ENCODE data around the gene SLC22A15.

The SLC22A15 gene

GRCh38 chr1:116062201-116062600, 85.9 kb downstream of the SLC22A15 start:
- Histone ChIP-seq H4K8ac (ENCODE audit: low read length) (no peak overlapping the region), H3K4ac (ENCODE audit: low read depth in 1 of 2, low read length in 2 of 2) (no peak overlapping the region), H3K9me3 (ENCODE audit: control insufficient read depth, low read length) (peaks cover 4% of the 10 kb centered on the region), H3K36me3 (ENCODE audit: control insufficient read depth in 1 of 2, insufficient read depth in 2 of 2, low read depth in 1 of 2, low read length in 2 of 2) (peaks cover 0 to 38% of the 10 kb centered on the region in 2 experiments), H2AK5ac (ENCODE audit: low read length, severe bottlenecking) (no peak overlapping the region), H3K14ac (ENCODE audit: low read length in 2 of 2) (no peak overlapping the region), H3K27ac (ENCODE audit: low read length, poor library complexity, severe bottlenecking) (no peak overlapping the region), H2AFZ (ENCODE audit: low read depth, low read length) (no peak overlapping the region), H3K27me3 (ENCODE audit: control insufficient read depth in 1 of 2, insufficient read depth in 1 of 2, low read length in 2 of 2) (no peaks in the 10 kb centered on the region), H3K4me3 (ENCODE audit: insufficient read depth in 1 of 2, low read depth in 1 of 2, low read length in 2 of 2) (no peak overlapping the region), H2BK15ac (ENCODE audit: low read depth, poor library complexity, severe bottlenecking) (no peak overlapping the region), H4K91ac (ENCODE audit: low read length) (no peak overlapping the region), H3K23ac (ENCODE audit: low read length in 2 of 2) (no peak overlapping the region), H2BK120ac (ENCODE audit: low read depth, low read length) (no peak overlapping the region), H3K79me1 (replicated peaks; ENCODE audit: low read length, poor library complexity, severe bottlenecking) (no peaks in the 10 kb centered on the region), H3K9ac (ENCODE audit: low read length) (no peak overlapping the region), H2BK12ac (ENCODE audit: low read length in 2 of 2) (no peak overlapping the region), H3K18ac (ENCODE audit: low read depth in 1 of 2, low read length in 2 of 2) (no peak overlapping the region), H3K4me1 (ENCODE audit: control insufficient read depth, insufficient read depth, low read depth, low read length) (no peaks in the 10 kb centered on the region), H2BK5ac (ENCODE audit: low read depth, low read length, poor library complexity, severe bottlenecking) (no peak overlapping the region), H3K4me2 (ENCODE audit: low read length, poor library complexity, severe bottlenecking) (no peak overlapping the region)
- WGBS: 90% methylated on average over 1 of the region's 1 CpG
- no peak for DNase-seq

- WGBS: 100% methylated on average over 2 of the region's 2 CpGs
- no peaks in the 10 kb centered on the region for H3K79me1 ChIP-seq (replicated peaks; ENCODE audit: low read length, poor library complexity, severe bottlenecking)
Measured at GRCh38 chr1:116064616-116065015, 88.3 kb downstream of the SLC22A15 start.

GRCh38 chr1:116066868-116067565, 90.7 kb downstream of the SLC22A15 start:
- peak overlapping the region; percentile 28 for H3K27ac ChIP-seq (ENCODE audit: low read length, poor library complexity, severe bottlenecking)
- DNase-seq: peak; percentile 69
- peaks cover 0 to 57% of the 10 kb centered on the region in 2 experiments for H3K36me3 ChIP-seq (ENCODE audit: control insufficient read depth in 1 of 2, insufficient read depth in 2 of 2, low read depth in 1 of 2, low read length in 2 of 2)
- no peak overlapping the region for H3K14ac ChIP-seq (ENCODE audit: low read length in 2 of 2)
- no peak overlapping the region for H2BK5ac ChIP-seq (ENCODE audit: low read depth, low read length, poor library complexity, severe bottlenecking)
- no peak overlapping the region for H2AFZ ChIP-seq (ENCODE audit: low read depth, low read length)
- H3K79me1 ChIP-seq (replicated peaks; ENCODE audit: low read length, poor library complexity, severe bottlenecking): no peaks in the 10 kb centered on the region
- no peak overlapping the region for H3K4me3 ChIP-seq (ENCODE audit: insufficient read depth in 1 of 2, low read depth in 1 of 2, low read length in 2 of 2)
- no peak overlapping the region for H3K23ac ChIP-seq (ENCODE audit: low read length in 2 of 2)
- no peak overlapping the region for H4K8ac ChIP-seq (ENCODE audit: low read length)
- no peak overlapping the region for H3K4me2 ChIP-seq (ENCODE audit: low read length, poor library complexity, severe bottlenecking)
- no peak overlapping the region for H2AK5ac ChIP-seq (ENCODE audit: low read length, severe bottlenecking)
- H3K4me1 ChIP-seq (ENCODE audit: control insufficient read depth, insufficient read depth, low read depth, low read length): no peaks in the 10 kb centered on the region
- H3K9ac ChIP-seq (ENCODE audit: low read length): peak overlapping the region; percentile 80
- no peak overlapping the region for H2BK15ac ChIP-seq (ENCODE audit: low read depth, poor library complexity, severe bottlenecking)
- 82% methylated on average over 1 of the region's 2 CpGs for WGBS
- no peak overlapping the region for H3K4ac ChIP-seq (ENCODE audit: low read depth in 1 of 2, low read length in 2 of 2)
- no peak overlapping the region for H3K18ac ChIP-seq (ENCODE audit: low read depth in 1 of 2, low read length in 2 of 2)
- no peaks in the 10 kb centered on the region for H3K27me3 ChIP-seq (ENCODE audit: control insufficient read depth in 1 of 2, insufficient read depth in 1 of 2, low read length in 2 of 2)
- no peaks in the 10 kb centered on the region for H3K9me3 ChIP-seq (ENCODE audit: control insufficient read depth, low read length)
- no peak overlapping the region for H2BK12ac ChIP-seq (ENCODE audit: low read length in 2 of 2)
- H4K91ac ChIP-seq (ENCODE audit: low read length): no peak overlapping the region
- H2BK120ac ChIP-seq (ENCODE audit: low read depth, low read length): no peak overlapping the region

More at GRCh38 chr1:116064616-116065015, 88.3 kb downstream of the SLC22A15 start:
- DNase-seq: peak; percentile 30
- Histone ChIP-seq H2AK5ac (ENCODE audit: low read length, severe bottlenecking) (no peak overlapping the region), H3K4me1 (ENCODE audit: control insufficient read depth, insufficient read depth, low read depth, low read length) (no peaks in the 10 kb centered on the region), H3K4ac (ENCODE audit: low read depth in 1 of 2, low read length in 2 of 2) (no peak overlapping the region), H2AFZ (ENCODE audit: low read depth, low read length) (no peak overlapping the region), H4K8ac (ENCODE audit: low read length) (no peak overlapping the region), H3K36me3 (ENCODE audit: control insufficient read depth in 1 of 2, insufficient read depth in 2 of 2, low read depth in 1 of 2, low read length in 2 of 2) (peaks cover 0 to 44% of the 10 kb centered on the region in 2 experiments), H2BK5ac (ENCODE audit: low read depth, low read length, poor library complexity, severe bottlenecking) (no peak overlapping the region), H2BK15ac (ENCODE audit: low read depth, poor library complexity, severe bottlenecking) (no peak overlapping the region), H3K27me3 (ENCODE audit: control insufficient read depth in 1 of 2, insufficient read depth in 1 of 2, low read length in 2 of 2) (no peaks in the 10 kb centered on the region), H2BK12ac (ENCODE audit: low read length in 2 of 2) (no peak overlapping the region), H3K4me2 (ENCODE audit: low read length, poor library complexity, severe bottlenecking) (no peak overlapping the region), H3K14ac (ENCODE audit: low read length in 2 of 2) (no peak overlapping the region), H3K4me3 (ENCODE audit: insufficient read depth in 1 of 2, low read depth in 1 of 2, low read length in 2 of 2) (no peak overlapping the region), H3K9me3 (ENCODE audit: control insufficient read depth, low read length) (no peaks in the 10 kb centered on the region), H3K23ac (ENCODE audit: low read length in 2 of 2) (no peak overlapping the region), H4K91ac (ENCODE audit: low read length) (no peak overlapping the region), H3K27ac (ENCODE audit: low read length, poor library complexity, severe bottlenecking) (no peak overlapping the region), H2BK120ac (ENCODE audit: low read depth, low read length) (no peak overlapping the region), H3K9ac (ENCODE audit: low read length) (no peak overlapping the region), H3K18ac (ENCODE audit: low read depth in 1 of 2, low read length in 2 of 2) (no peak overlapping the region)

GRCh38 chr1:116067566-116067890, 91.2 kb downstream of the SLC22A15 start:
- Histone ChIP-seq H3K4me2 (ENCODE audit: low read length, poor library complexity, severe bottlenecking) (no peak overlapping the region), H3K9ac (ENCODE audit: low read length) (peak overlapping the region; percentile 80), H3K27me3 (ENCODE audit: control insufficient read depth in 1 of 2, insufficient read depth in 1 of 2, low read length in 2 of 2) (no peaks in the 10 kb centered on the region), H2BK5ac (ENCODE audit: low read depth, low read length, poor library complexity, severe bottlenecking) (no peak overlapping the region), H3K27ac (ENCODE audit: low read length, poor library complexity, severe bottlenecking) (peak overlapping the region; percentile 28), H3K14ac (ENCODE audit: low read length in 2 of 2) (no peak overlapping the region), H3K79me1 (replicated peaks; ENCODE audit: low read length, poor library complexity, severe bottlenecking) (no peaks in the 10 kb centered on the region), H2BK12ac (ENCODE audit: low read length in 2 of 2) (peak overlapping the region in 1 of 2 experiments; percentile 10), H3K4me3 (ENCODE audit: insufficient read depth in 1 of 2, low read depth in 1 of 2, low read length in 2 of 2) (peak overlapping the region in 1 of 2 experiments; percentile 3), H3K36me3 (ENCODE audit: control insufficient read depth in 1 of 2, insufficient read depth in 2 of 2, low read depth in 1 of 2, low read length in 2 of 2) (peaks cover 0 to 56% of the 10 kb centered on the region in 2 experiments), H2AFZ (ENCODE audit: low read depth, low read length) (no peak overlapping the region), H2BK120ac (ENCODE audit: low read depth, low read length) (no peak overlapping the region), H3K23ac (ENCODE audit: low read length in 2 of 2) (no peak overlapping the region), H3K18ac (ENCODE audit: low read depth in 1 of 2, low read length in 2 of 2) (no peak overlapping the region), H3K9me3 (ENCODE audit: control insufficient read depth, low read length) (no peaks in the 10 kb centered on the region), H2AK5ac (ENCODE audit: low read length, severe bottlenecking) (no peak overlapping the region), H2BK15ac (ENCODE audit: low read depth, poor library complexity, severe bottlenecking) (no peak overlapping the region), H3K4ac (ENCODE audit: low read depth in 1 of 2, low read length in 2 of 2) (no peak overlapping the region), H3K4me1 (ENCODE audit: control insufficient read depth, insufficient read depth, low read depth, low read length) (no peaks in the 10 kb centered on the region), H4K8ac (ENCODE audit: low read length) (no peak overlapping the region), H4K91ac (ENCODE audit: low read length) (no peak overlapping the region)
- DNase-seq: peak; percentile 67
- WGBS: 73% methylated on average over 1 of the region's 2 CpGs

All from mesenchymal stem cell (in vitro differentiated cells and primary cell).